ENCODE results near the gene MSTO1.
"Not testable (repeated sequence)": the region's sequence is repeated elsewhere in the genome, so short reads cannot be mapped to it uniquely, and the experiment has no call there.

Gene MSTO1

DNA sequence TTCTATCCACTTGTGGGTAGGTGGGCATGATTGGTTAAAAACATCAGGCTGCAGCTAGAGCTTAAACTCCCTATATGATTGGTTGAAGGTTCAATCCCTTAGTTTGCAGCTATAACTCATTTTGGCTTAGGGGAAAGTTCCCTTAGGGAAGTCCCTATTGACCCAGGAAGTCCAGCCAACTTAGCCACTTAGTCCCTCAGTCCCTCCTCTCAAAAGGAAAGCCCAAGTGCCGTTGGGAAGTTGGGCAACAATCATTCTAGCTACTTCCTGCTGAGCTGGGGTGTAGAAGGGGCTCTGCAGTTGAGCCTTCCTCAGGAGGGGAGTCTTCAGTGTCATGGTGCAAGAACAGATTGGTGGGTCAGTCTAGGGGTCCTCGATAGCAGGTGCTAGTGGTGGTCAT lies 12.2 kb downstream of the MSTO1 start:
- no peak for DNase-seq

- DNase-seq, result no peak
Measured at GRCh38 chr1:155623357-155623756, 13.3 kb downstream of the MSTO1 start.

GRCh38 chr1:155626428-155626827 lies 16.4 kb downstream of the MSTO1 start:
- not testable (repeated sequence) for DNase-seq

GRCh38 chr1:155636397-155637153 lies 26.6 kb downstream of the MSTO1 start:
- DNase-seq, result no peak

DNA sequence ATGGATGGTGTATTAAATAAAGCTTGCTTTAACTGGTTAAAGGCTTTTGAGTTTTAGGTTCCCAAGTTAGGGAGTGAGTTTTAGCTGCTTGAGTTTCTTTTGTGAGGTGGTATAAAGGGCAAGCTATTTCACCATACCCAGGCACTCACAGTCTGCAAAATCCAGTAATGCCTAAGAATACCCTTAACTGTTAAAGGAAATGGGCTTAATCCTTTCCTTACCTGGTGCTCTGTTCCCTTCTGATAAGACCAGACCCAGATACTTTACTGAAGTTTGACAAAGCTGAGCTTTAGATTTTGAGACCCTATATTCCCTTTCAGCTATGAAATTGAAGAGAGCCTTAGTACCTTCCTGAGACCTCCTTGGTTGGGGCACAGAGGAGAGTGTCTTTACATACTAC lies 30.3 kb downstream of the MSTO1 start:
- no peak for DNase-seq

DNA sequence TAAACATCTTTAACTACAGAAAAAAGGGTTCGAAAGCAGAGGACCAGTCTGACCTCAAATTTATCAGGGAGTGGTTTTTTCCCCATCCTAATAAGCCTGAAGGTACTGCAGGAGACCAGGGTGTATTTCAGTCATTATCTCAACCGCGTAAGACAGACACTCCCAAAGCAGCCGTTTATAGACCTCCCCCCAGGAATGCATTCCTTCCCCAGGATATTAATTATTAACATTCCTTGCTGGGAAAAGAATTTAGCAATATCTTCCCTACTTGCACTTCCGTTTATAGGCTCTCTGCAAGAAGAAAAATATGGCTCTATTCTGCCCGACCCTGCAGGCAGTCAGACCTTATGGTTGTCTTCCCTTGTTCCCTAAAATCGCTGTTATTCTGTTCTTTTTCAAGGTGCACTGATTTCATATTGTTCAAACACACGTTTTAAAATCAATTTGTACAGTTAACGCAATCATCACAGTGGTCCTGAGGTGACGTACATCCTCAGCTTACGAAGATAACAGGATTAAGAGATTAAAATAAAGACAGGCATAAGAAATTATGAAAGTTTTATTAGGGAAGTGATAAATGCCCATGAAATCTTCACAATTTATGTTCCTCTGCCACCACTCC lies 32.7 kb downstream of the MSTO1 start:
- DNase-seq, result not testable (repeated sequence)

GRCh38 chr1:155643230-155643629 lies 33.2 kb downstream of the MSTO1 start:
- DNase-seq, result no peak

GRCh38 chr1:155645034-155645598 lies 35.1 kb downstream of the MSTO1 start:
- DNase-seq, result no peak

DNA sequence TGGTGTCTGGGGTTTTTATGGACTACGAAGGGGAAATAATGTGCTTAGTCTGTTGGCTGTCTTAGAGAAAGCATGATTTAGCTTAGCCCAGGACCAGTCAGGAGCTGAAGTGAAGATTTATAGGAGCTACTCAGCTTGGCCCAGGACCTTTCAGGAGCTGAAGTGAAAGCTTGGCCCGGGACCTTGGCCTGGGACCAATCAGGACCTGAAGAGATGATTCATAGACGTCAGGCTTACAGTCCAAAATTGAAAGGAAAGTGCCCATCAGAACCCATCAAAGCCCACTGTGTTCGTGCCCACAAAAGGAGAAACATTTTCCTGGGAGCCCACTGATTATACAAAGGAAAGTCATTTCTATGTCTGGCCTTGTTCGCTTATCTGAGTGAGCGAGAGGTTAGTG lies 35.6 kb downstream of the MSTO1 start:
- DNase-seq, result no peak

- DNase-seq, result no peak
Measured at GRCh38 chr1:155646307-155646706, 36.3 kb downstream of the MSTO1 start.

DNA sequence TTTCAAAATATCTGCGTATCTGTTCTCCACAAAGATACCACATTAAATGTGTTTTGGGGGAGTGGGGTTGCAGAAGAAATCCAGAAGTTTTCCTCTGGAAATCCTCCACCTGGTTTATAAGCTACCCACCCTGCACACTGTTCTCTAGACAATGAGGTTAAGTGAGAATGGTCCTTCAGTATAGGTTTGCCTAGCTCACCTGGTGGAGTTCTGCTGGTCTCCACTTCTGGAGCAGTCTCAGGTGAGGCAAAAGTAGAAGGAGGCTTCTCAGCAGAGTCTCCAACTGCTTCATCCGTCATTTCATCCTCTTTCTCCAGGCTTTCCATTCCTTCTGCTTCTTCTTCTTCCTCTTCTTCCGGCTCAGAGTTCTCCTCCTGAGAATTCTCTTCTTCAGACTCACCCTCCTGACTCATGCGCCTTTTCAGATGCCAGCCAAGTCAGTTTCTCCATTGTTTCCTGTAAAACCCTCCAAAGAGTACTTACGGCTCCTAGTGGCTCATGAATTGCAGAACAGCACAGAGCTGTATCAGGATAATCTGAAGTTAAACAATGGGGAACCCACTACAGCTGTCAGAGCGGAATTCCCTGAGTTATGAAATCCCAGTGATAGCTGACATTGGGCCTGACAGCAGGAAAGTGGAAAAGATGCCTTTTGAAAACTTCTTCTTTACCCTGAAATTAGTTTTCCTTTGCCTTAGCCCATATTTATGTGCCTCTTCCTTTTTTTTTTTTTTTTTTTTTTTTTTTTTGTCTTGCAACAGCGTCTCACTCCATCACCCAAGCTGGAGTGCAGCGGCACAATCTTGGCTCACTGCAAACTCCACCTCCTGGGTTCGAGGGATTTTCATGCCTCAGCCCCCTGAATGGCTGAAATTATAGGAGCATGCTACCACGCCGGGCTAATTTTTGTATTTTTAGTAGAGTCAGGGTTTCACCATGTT lies 38.5 kb downstream of the MSTO1 start:
- DNase-seq, result no peak

DNA sequence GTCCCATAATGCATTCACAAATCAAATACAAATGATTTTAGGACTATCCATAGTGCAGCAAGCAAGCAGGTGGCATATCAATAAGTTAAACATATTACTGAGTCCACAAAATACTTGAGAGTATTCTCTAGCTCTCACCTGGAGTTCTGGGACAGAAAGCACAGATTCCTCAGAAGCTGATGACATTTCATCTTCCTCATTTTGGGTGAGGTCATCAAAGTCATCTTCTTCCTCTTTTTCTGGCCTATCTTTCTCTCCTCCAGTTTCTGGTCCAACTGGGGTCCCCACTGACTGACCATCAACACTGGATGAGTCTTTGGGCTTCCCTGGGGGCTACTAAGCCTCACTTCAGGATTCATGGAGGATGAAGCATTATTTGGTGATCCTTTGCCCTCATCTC lies 39.7 kb downstream of the MSTO1 start:
- no peak for DNase-seq

DNA sequence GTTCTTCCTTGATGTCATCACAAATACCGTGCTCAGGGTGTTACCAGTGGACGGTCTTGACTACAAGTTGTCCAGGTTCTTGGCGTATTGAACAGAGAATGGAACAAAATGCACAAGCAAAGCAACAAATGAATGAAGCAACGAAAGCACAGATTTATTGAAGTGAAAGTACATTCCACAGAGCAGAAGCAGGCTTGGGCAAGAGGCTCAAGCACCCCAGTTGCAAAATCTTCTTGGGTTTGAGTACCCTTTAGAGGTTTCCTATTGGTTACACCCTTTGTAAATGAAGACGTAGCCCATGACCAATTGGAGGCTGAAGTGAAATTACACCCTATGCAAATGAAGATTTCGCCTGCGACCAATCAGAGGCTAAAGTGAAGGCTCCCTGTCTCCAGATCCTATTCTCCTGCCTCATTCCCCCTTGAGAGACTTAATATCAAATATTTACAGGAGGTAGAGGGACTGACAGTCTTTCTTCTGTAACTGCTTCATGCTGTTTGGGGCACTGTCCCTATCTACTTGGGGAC lies 40.3 kb downstream of the MSTO1 start:
- DNase-seq, result no peak

DNA sequence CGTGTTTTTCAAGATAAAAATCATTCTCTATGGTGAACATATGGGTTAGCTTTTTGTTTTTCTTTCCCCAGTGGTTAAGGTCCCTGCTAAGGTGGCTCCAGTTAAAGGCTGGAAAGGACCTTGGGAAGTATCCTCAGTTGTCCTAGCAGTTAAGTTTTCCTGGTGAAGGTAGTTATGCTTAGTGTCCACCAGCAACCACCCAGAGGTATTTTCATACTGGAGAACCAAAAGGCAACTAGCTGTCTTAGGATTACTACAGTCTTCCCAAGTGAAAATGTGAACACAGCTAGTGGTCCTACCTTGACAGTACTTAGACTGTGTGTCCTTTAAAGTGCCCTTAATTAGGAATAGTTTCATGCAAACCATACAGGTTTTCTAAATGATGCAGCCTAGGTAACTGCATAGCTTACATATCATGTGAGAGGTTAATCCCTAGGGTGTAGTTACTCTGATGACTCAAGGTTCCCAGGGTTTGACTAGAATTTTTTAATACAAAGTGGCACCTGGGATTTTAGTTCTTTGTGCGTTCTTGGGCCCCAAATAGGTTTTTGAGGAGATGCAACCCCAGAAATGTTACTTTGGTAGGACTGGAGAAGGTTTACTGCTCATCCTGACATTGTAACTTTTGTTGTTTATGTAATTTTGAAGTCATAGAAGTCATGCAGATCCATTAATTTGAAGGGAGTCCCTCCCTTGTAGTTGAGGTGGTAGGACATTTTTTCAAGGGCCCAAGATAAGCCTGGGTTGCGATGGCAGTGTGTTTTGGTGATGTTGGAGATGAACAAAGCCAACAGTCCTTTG lies 42.0 kb downstream of the MSTO1 start:
- DNase-seq, result no peak

- no peak for DNase-seq
Measured at GRCh38 chr1:155652951-155653350, 42.9 kb downstream of the MSTO1 start.

DNA sequence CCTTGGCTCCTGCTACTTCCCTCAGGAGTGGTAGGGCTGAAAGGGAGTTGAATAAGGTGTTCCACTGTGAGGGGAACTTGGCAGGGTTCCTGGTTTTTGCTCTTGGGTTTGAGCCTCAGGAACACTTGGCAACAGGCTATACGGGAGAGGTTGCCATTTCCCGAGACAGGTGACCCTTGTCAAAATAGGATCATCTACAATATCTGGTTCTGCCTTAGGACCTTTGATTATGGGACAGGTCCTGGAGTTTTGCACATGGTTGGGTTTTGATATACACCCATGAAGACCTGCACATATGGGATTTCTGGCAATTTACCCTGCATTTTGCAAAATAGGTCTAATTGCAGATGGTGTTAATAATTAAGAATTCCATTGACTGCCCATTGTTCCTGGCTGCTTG lies 47.4 kb downstream of the MSTO1 start:
- no peak for DNase-seq

GRCh38 chr1:155661239-155661638 lies 51.2 kb downstream of the MSTO1 start:
- not testable (repeated sequence) for DNase-seq
